ENCODE results near the gene SLC8A1.

GRCh38 chr2:40458271-40458794 lies 6.4 kb upstream of the SLC8A1 start:
- no peak for TF ChIP-seq CTCF (IDR thresholded peaks at IDR 0.05 in 4 of 5, conservative IDR thresholded peaks at IDR 0.05 in 1 of 5)
- no peak for TF ChIP-seq POLR2A (IDR thresholded peaks at IDR 0.05)
